HEK293 (cell line): ENCODE measurements around the gene CNOT9.

Source experiments
- CTCF ChIA-PET: fragments of 350-600 bp; formaldehyde crosslinking; extraction: SDS; loops from one replicate; lab custom pipeline; 2021; ENCODE audit warnings: antibody characterized with exemption; lab: Yijun Ruan, JAX
- POLR2A ChIA-PET: fragments of 300-600 bp; formaldehyde crosslinking; extraction: SDS; loops from one replicate; lab custom pipeline; 2020; ENCODE audit warnings: antibody characterized with exemption, inconsistent platforms; lab: Yijun Ruan, JAX
- H3K27ac ChIP-seq: fragments of 200-500 bp; sonication (Bioruptor generic); 2 replicates; pipeline ENCODE4 v1.5.1; 2014; ENCODE audit warnings: low read depth, low read length, control low read depth, inconsistent platforms; ENCODE audit errors: extremely low read depth
- H3K36me3 ChIP-seq, 2 experiments: fragments of 200-500 bp in 1 of 2; sonication (Bioruptor generic) in 1 of 2; 1 replicate in 1 of 2; 2 replicates in 1 of 2; pipeline ENCODE4 v1.5.1; 2014 to 2017; ENCODE audit warnings: inconsistent platforms in 2 of 2, low read length in 2 of 2; ENCODE audit not compliant: control insufficient read depth in 2 of 2, insufficient read depth in 1 of 2
- H3K4me1 ChIP-seq: fragments of 200-500 bp; sonication (Bioruptor generic); 2 replicates; pipeline ENCODE4 v1.5.1; 2014; ENCODE audit warnings: mild to moderate bottlenecking, low read length, inconsistent platforms; ENCODE audit not compliant: control insufficient read depth, insufficient read depth
- H3K4me3 ChIP-seq: 2 replicates; pipeline ENCODE4 v1.5.1; 2011; ENCODE audit warnings: low read depth, mild to moderate bottlenecking, control low read depth, low read length, moderate library complexity
- H3K9me3 ChIP-seq: fragments of 200-500 bp; sonication (Bioruptor generic); 2 replicates; pipeline ENCODE4 v1.5.1; 2014; ENCODE audit warnings: low read depth, low read length, inconsistent platforms; ENCODE audit not compliant: control insufficient read depth, insufficient read depth
- GLI4 ChIP-seq: fragments of 450-650 bp; formaldehyde crosslinking; IDR thresholded peaks from 2 replicates; pipeline ENCODE4 v1.5.1; 2016; ENCODE audit warnings: missing biosample characterization, missing genetic modification characterization
- HOXA7 ChIP-seq: sonication (generic); formaldehyde crosslinking; IDR thresholded peaks from 2 replicates; pipeline ENCODE4 v1.8.1; 2022; ENCODE audit warnings: missing genetic modification reagents, borderline replicate concordance
- PRDM6 ChIP-seq: fragments of 450-650 bp; formaldehyde crosslinking; IDR thresholded peaks from 2 replicates; pipeline ENCODE4 v1.5.1; 2017; ENCODE audit warnings: missing biosample characterization, missing genetic modification characterization
- RBAK ChIP-seq: fragments of 450-650 bp; formaldehyde crosslinking; IDR thresholded peaks from 2 replicates; pipeline ENCODE4 v1.5.1; 2016; ENCODE audit warnings: missing biosample characterization, missing genetic modification characterization
- ZNF10 ChIP-seq: fragments of 450-650 bp; formaldehyde crosslinking; IDR thresholded peaks from 2 replicates; pipeline ENCODE4 v1.5.1; 2017; ENCODE audit warnings: missing biosample characterization, missing genetic modification characterization
- ZNF112 ChIP-seq: fragments of 450-650 bp; formaldehyde crosslinking; IDR thresholded peaks from 2 replicates; pipeline ENCODE4 v1.5.0; 2017; ENCODE audit warnings: missing biosample characterization, missing genetic modification characterization
- ZNF132 ChIP-seq: fragments of 450-650 bp; formaldehyde crosslinking; IDR thresholded peaks from 2 replicates; pipeline ENCODE4 v1.5.1; 2017; ENCODE audit warnings: missing biosample characterization, missing genetic modification characterization, borderline replicate concordance
- ZNF501 ChIP-seq: fragments of 450-650 bp; formaldehyde crosslinking; IDR thresholded peaks from 2 replicates; pipeline ENCODE4 v1.5.1; 2016; ENCODE audit warnings: missing biosample characterization, missing genetic modification characterization
- ZSCAN18 ChIP-seq: fragments of 450-650 bp; formaldehyde crosslinking; IDR thresholded peaks from 2 replicates; pipeline ENCODE4 v1.5.1; 2016; ENCODE audit warnings: missing biosample characterization, missing genetic modification characterization
- ZSCAN23 ChIP-seq: fragments of 450-650 bp; formaldehyde crosslinking; IDR thresholded peaks from 2 replicates; pipeline ENCODE4 v1.5.1; 2016; ENCODE audit warnings: missing biosample characterization, missing genetic modification characterization
- TF ChIP-seq, protein P1 (sequence below): fragments of 450-650 bp; formaldehyde crosslinking; IDR thresholded peaks from 2 replicates; pipeline ENCODE4 v1.5.1; 2016; ENCODE audit warnings: missing biosample characterization, missing genetic modification characterization, low read depth
- TF ChIP-seq, protein P2 (sequence below): fragments of 450-650 bp; formaldehyde crosslinking; IDR thresholded peaks from 2 replicates; pipeline ENCODE4 v1.5.1; 2016; ENCODE audit warnings: missing biosample characterization, missing genetic modification characterization
- TF ChIP-seq, protein P3 (sequence below): fragments of 450-650 bp; formaldehyde crosslinking; IDR thresholded peaks from 2 replicates; pipeline ENCODE4 v1.5.1; 2016; ENCODE audit warnings: missing biosample characterization, missing genetic modification characterization
- TF ChIP-seq, protein P4 (sequence below): fragments of 450-650 bp; formaldehyde crosslinking; IDR thresholded peaks from 2 replicates; pipeline ENCODE4 v1.5.1; 2016; ENCODE audit warnings: missing biosample characterization, missing genetic modification characterization

Gene CNOT9

GRCh38 chr2:218582076-218582475, 13.4 kb downstream of the CNOT9 start (continued):
- TF ChIP-seq ZSCAN23 (tag by site-specific recombination) (no peak), GLI4 (tag by site-specific recombination) (no peak), ZNF112 (tag by site-specific recombination) (no peak), RBAK (tag by site-specific recombination) (no peak), PRDM6 (tag by site-specific recombination) (0 out of 2 replicates have a peak, but pooled peaks have one; percentile 12), ZNF132 (tag by site-specific recombination) (no peak), ZNF10 (tag by site-specific recombination) (peak; percentile 84), HOXA7 (CRISPR knock-in tag) (no peak), ZSCAN18 (tag by site-specific recombination) (no peak)
- TF ChIP-seq, protein P1, sequence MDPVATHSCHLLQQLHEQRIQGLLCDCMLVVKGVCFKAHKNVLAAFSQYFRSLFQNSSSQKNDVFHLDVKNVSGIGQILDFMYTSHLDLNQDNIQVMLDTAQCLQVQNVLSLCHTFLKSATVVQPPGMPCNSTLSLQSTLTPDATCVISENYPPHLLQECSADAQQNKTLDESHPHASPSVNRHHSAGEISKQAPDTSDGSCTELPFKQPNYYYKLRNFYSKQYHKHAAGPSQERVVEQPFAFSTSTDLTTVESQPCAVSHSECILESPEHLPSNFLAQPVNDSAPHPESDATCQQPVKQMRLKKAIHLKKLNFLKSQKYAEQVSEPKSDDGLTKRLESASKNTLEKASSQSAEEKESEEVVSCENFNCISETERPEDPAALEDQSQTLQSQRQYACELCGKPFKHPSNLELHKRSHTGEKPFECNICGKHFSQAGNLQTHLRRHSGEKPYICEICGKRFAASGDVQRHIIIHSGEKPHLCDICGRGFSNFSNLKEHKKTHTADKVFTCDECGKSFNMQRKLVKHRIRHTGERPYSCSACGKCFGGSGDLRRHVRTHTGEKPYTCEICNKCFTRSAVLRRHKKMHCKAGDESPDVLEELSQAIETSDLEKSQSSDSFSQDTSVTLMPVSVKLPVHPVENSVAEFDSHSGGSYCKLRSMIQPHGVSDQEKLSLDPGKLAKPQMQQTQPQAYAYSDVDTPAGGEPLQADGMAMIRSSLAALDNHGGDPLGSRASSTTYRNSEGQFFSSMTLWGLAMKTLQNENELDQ (tag by site-specific recombination): no peak
- TF ChIP-seq, protein P2, sequence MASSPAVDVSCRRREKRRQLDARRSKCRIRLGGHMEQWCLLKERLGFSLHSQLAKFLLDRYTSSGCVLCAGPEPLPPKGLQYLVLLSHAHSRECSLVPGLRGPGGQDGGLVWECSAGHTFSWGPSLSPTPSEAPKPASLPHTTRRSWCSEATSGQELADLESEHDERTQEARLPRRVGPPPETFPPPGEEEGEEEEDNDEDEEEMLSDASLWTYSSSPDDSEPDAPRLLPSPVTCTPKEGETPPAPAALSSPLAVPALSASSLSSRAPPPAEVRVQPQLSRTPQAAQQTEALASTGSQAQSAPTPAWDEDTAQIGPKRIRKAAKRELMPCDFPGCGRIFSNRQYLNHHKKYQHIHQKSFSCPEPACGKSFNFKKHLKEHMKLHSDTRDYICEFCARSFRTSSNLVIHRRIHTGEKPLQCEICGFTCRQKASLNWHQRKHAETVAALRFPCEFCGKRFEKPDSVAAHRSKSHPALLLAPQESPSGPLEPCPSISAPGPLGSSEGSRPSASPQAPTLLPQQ (tag by site-specific recombination): 0 out of 2 replicates have a peak, but pooled peaks have one; percentile 20
- TF ChIP-seq, protein P3, sequence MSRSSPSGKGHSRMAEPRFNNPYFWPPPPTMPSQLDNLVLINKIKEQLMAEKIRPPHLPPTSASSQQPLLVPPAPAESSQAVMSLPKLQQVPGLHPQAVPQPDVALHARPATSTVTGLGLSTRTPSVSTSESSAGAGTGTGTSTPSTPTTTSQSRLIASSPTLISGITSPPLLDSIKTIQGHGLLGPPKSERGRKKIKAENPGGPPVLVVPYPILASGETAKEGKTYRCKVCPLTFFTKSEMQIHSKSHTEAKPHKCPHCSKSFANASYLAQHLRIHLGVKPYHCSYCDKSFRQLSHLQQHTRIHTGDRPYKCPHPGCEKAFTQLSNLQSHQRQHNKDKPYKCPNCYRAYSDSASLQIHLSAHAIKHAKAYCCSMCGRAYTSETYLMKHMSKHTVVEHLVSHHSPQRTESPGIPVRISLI: no peak

DNA sequence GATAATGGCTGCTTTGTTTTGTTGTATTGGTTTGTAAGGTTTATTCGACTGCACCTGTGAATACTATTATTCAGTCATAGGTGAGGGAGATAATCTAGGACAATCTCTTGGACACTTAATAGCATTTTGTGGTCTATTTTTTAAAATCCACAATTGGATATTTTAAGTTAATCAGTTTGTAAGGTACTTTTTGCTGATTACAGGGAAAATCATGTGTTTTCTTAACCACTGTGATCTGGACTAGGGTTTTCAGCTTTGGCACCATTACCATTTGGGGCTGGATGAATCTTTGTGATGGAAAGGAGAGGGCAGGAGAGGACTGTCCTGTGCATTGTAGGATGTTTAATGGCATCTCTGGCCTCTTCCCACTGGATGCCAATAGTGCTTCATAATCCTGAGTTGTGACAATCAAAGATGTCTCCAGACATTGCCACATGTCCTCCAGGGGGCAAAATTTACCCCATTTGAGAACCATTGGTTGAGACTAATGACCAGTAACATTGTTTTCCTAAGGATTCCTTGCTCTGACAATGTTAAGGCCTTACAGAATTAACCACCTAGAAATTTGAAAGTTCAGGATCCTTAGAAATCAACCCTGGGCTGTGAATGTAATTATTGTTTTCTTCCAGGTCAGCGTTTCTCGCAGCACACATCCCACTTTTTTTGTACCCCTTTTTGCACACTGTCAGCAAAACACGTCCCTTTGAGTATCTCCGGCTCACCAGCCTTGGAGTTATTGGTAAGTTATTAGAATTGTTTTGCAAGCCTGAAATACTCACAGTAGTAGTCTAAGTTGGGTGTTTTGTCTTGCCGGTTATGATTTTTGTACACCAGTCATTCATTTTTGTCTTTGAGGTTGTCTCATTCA, 15.6 kb downstream of the CNOT9 start:
- POLR2A ChIA-PET: no interaction called here
- no peaks in the 10 kb centered on the region for H3K9me3 ChIP-seq
- TF ChIP-seq, protein P4, sequence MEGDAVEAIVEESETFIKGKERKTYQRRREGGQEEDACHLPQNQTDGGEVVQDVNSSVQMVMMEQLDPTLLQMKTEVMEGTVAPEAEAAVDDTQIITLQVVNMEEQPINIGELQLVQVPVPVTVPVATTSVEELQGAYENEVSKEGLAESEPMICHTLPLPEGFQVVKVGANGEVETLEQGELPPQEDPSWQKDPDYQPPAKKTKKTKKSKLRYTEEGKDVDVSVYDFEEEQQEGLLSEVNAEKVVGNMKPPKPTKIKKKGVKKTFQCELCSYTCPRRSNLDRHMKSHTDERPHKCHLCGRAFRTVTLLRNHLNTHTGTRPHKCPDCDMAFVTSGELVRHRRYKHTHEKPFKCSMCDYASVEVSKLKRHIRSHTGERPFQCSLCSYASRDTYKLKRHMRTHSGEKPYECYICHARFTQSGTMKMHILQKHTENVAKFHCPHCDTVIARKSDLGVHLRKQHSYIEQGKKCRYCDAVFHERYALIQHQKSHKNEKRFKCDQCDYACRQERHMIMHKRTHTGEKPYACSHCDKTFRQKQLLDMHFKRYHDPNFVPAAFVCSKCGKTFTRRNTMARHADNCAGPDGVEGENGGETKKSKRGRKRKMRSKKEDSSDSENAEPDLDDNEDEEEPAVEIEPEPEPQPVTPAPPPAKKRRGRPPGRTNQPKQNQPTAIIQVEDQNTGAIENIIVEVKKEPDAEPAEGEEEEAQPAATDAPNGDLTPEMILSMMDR: peak; percentile 17; the same call in 1 of the 2 replicates
- TF ChIP-seq ZNF501 (tag by site-specific recombination): no peak

More for the DNA sequence above, 15.6 kb downstream of the CNOT9 start:
- Histone ChIP-seq H3K36me3 (peaks cover 72 to 84% of the 10 kb centered on the region in 2 experiments), H3K27ac (no peak overlapping the region), H3K4me3 (no peak overlapping the region), H3K4me1 (no peaks in the 10 kb centered on the region)
- CTCF ChIA-PET: no interaction called here
